H1 (cell line): Measurements from ENCODE around the gene CTAGE1. TPM values are rescaled to one million over a fixed set of nuclear protein-coding genes. Genes with fewer than 3 reads are reported as not detected.

ENCODE experiments used
- CTCF ChIA-PET: fragments of 300-600 bp; sonication (Branson Sonifier 250); formaldehyde crosslinking; loops from one replicate; lab custom pipeline; 2021; ENCODE audit not compliant: partially characterized antibody; lab: Charles Lee
- POLR2A ChIA-PET: fragments of 300-600 bp; sonication (Branson Sonifier 250); formaldehyde crosslinking; loops from one replicate; lab custom pipeline; 2021; ENCODE audit warnings: inconsistent platforms; ENCODE audit not compliant: partially characterized antibody; lab: Charles Lee
- DNase-seq, 2 experiments: peaks; one replicate each; pipeline versions ENCODE4 v3.0.0 to v3.0.0-alpha.2; 2010 to 2022; ENCODE audit warnings: low spot score in 2 of 2, low read depth in 1 of 2, mixed read lengths in 1 of 2
- FAIRE-seq: peaks from 2 replicates; lab custom pipeline; 2011; peaks lifted over from hg19 to GRCh38; lab: Jason Lieb, UNC
- H2AFZ ChIP-seq: 2 replicates; pipeline ENCODE4 v1.8.1; 2012; ENCODE audit warnings: low read length, inconsistent platforms
- H2AK5ac ChIP-seq: 2 replicates; pipeline ENCODE4 v1.6.1; 2013; ENCODE audit warnings: low read depth, low read length
- H2BK120ac ChIP-seq: replicated peaks from 2 replicates; pipeline ENCODE3; 2013; ENCODE audit warnings: low read depth, low read length, inconsistent platforms
- H2BK12ac ChIP-seq: 2 replicates; pipeline ENCODE4 v1.6.1; 2013; ENCODE audit warnings: low read depth, low read length
- H2BK15ac ChIP-seq: 2 replicates; pipeline ENCODE4 v1.6.1; 2013; ENCODE audit warnings: low read length
- H2BK20ac ChIP-seq: 2 replicates; pipeline ENCODE4 v1.6.1; 2013; ENCODE audit warnings: low read length
- H2BK5ac ChIP-seq: 2 replicates; pipeline ENCODE4 v1.6.1; 2013; ENCODE audit warnings: low read depth, low read length
- H3K14ac ChIP-seq: 2 replicates; pipeline ENCODE4 v1.6.1; 2013; ENCODE audit warnings: inconsistent platforms; ENCODE audit not compliant: insufficient read length
- H3K18ac ChIP-seq: 2 replicates; pipeline ENCODE4 v1.6.1; 2013; ENCODE audit warnings: low read length; ENCODE audit errors: extremely low read depth
- H3K23ac ChIP-seq: 2 replicates; pipeline ENCODE4 v1.6.1; 2013; ENCODE audit warnings: inconsistent platforms; ENCODE audit not compliant: insufficient read length
- H3K23me2 ChIP-seq: 2 replicates; pipeline ENCODE4 v1.6.1; 2013; ENCODE audit warnings: low read depth, low read length
- H3K27ac ChIP-seq: 2 replicates; pipeline ENCODE4 v1.6.1; 2011; ENCODE audit warnings: low read depth, low read length, inconsistent platforms
- H3K27me3 ChIP-seq, 4 experiments: replicated peaks in 1 of 4; 1 replicate in 1 of 4; 2 replicates in 3 of 4; pipeline versions ENCODE4 v1.6.1 to v1.8.1; 2011 to 2013; ENCODE audit warnings: low read length in 3 of 4, mild to moderate bottlenecking in 3 of 4, inconsistent platforms in 2 of 4, mixed read lengths in 2 of 4, moderate library complexity in 1 of 4; ENCODE audit not compliant: control insufficient read depth in 3 of 4, insufficient read depth in 3 of 4; ENCODE audit errors: extremely low read depth in 1 of 4
- H3K36me3 ChIP-seq, 4 experiments: 2 replicates each; pipeline versions ENCODE4 v1.6.1 to v1.8.1; 2011 to 2013; ENCODE audit warnings: mild to moderate bottlenecking in 4 of 4, low read length in 3 of 4, moderate library complexity in 2 of 4, control low read depth in 1 of 4, inconsistent platforms in 1 of 4; ENCODE audit not compliant: insufficient read depth in 4 of 4, control insufficient read depth in 2 of 4
- H3K4ac ChIP-seq: replicated peaks from 2 replicates; pipeline ENCODE3; 2013; ENCODE audit warnings: low read length, low read depth, mixed read lengths, inconsistent platforms; ENCODE audit not compliant: insufficient read length
- H3K4me1 ChIP-seq, 4 experiments: replicated peaks in 1 of 4; 1 replicate in 1 of 4; 2 replicates in 3 of 4; pipeline versions ENCODE4 v1.6.1 to v1.8.1; 2011 to 2013; ENCODE audit warnings: low read length in 3 of 4, inconsistent platforms in 2 of 4, mixed read lengths in 1 of 4; ENCODE audit not compliant: insufficient read depth in 4 of 4, control insufficient read depth in 3 of 4
- H3K4me2 ChIP-seq, 2 experiments: 2 replicates each; pipeline versions ENCODE4 v1.6.1 to v1.8.1; 2011 to 2013; ENCODE audit warnings: low read depth in 2 of 2, low read length in 2 of 2, control low read depth in 1 of 2, inconsistent platforms in 1 of 2, mild to moderate bottlenecking in 1 of 2; ENCODE audit not compliant: insufficient read depth in 1 of 2
- H3K4me3 ChIP-seq, 4 experiments: fragments of 200-600, 300-600 bp in 1 of 4; sonication (generic), shearing (Covaris generic), sonication (Bioruptor Twin) in 1 of 4; 2 replicates each; pipeline versions ENCODE4 v1.5.1 to v1.8.1; 2011 to 2016; ENCODE audit warnings: low read length in 4 of 4, low read depth in 3 of 4, control low read depth in 2 of 4, inconsistent platforms in 2 of 4, mild to moderate bottlenecking in 2 of 4, mixed read lengths in 1 of 4, moderate library complexity in 1 of 4; ENCODE audit not compliant: insufficient read depth in 2 of 4; ENCODE audit errors: extremely low read depth in 1 of 4
- H3K56ac ChIP-seq: replicated peaks from 2 replicates; pipeline ENCODE3; 2013; ENCODE audit warnings: low read depth, mild to moderate bottlenecking, mixed read lengths, low read length, inconsistent platforms; ENCODE audit not compliant: insufficient read length
- H3K79me1 ChIP-seq: 2 replicates; pipeline ENCODE4 v1.6.1; 2013; ENCODE audit warnings: low read depth, low read length, control low read depth
- H3K79me2 ChIP-seq, 2 experiments: 2 replicates each; pipeline versions ENCODE4 v1.6.1 to v1.8.1; 2012 to 2013; ENCODE audit warnings: low read length in 2 of 2, mild to moderate bottlenecking in 2 of 2, inconsistent platforms in 1 of 2; ENCODE audit not compliant: insufficient read depth in 2 of 2, control insufficient read depth in 1 of 2
- H3K9ac ChIP-seq, 4 experiments: replicated peaks in 1 of 4; 1 replicate in 1 of 4; 2 replicates in 3 of 4; pipeline versions ENCODE4 v1.6.1 to v1.8.1; 2011 to 2013; ENCODE audit warnings: low read depth in 3 of 4, low read length in 3 of 4, control low read depth in 2 of 4, mild to moderate bottlenecking in 2 of 4, moderate library complexity in 2 of 4, inconsistent platforms in 1 of 4; ENCODE audit errors: extremely low read depth in 1 of 4
- H3K9me3 ChIP-seq, 2 experiments: 2 replicates each; pipeline versions ENCODE4 v1.6.1 to v1.8.1; 2012 to 2013; ENCODE audit warnings: mild to moderate bottlenecking in 2 of 2, moderate library complexity in 2 of 2, control low read depth in 1 of 2, inconsistent platforms in 1 of 2, low read depth in 1 of 2, low read length in 1 of 2, mixed read lengths in 1 of 2; ENCODE audit not compliant: insufficient read depth in 2 of 2
- H4K20me1 ChIP-seq, 2 experiments: replicated peaks in 1 of 2; 2 replicates each; pipeline versions ENCODE3 to v1.8.1; 2011 to 2013; ENCODE audit warnings: inconsistent platforms in 2 of 2, low read length in 2 of 2, mild to moderate bottlenecking in 1 of 2; ENCODE audit not compliant: insufficient read depth in 2 of 2, control insufficient read depth in 1 of 2
- H4K5ac ChIP-seq: 2 replicates; pipeline ENCODE4 v1.6.1; 2013; ENCODE audit warnings: low read length, low read depth, mixed read lengths, inconsistent platforms; ENCODE audit not compliant: insufficient read length
- H4K8ac ChIP-seq: 2 replicates; pipeline ENCODE4 v1.8.0; 2013; ENCODE audit warnings: mild to moderate bottlenecking, moderate library complexity, low read length, inconsistent platforms; ENCODE audit not compliant: insufficient read depth; ENCODE audit errors: extremely low read depth
- H4K91ac ChIP-seq: replicated peaks from 2 replicates; pipeline ENCODE3; 2013; ENCODE audit warnings: low read length, mixed read lengths, inconsistent platforms; ENCODE audit not compliant: insufficient read length
- CBX5 ChIP-seq: fragments of 300-800, 300-1000 bp; sonication (generic); IDR thresholded peaks from 2 replicates; pipeline ENCODE4 v1.7.1; 2016; ENCODE audit warnings: antibody characterized with exemption, low read length, low read depth
- POU5F1 ChIP-seq: IDR thresholded peaks from 2 replicates; pipeline ENCODE4 v1.6.1; 2011; ENCODE audit warnings: low read depth, mild to moderate bottlenecking, low read length, moderate library complexity
- SP2 ChIP-seq: IDR thresholded peaks from 2 replicates; pipeline ENCODE4 v1.6.1; 2012; ENCODE audit warnings: mild to moderate bottlenecking, low read length, inconsistent platforms
- SUZ12 ChIP-seq: fragments of 200-600 bp; sonication (generic); IDR thresholded peaks from 2 replicates; pipeline ENCODE4 v1.6.1; 2012; ENCODE audit warnings: mild to moderate bottlenecking, inconsistent platforms, low read length, moderate library complexity, mixed read lengths
- WGBS, 2 experiments: shearing (Covaris generic) in 1 of 2; methylation state at CpG; one replicate each; pipeline versions ENCODE4 v1.1.6 to v1.1.7; 2013 to 2015; ENCODE audit warnings: low lambda C conversion rate in 2 of 2, mixed read lengths in 2 of 2, inconsistent platforms in 1 of 2, low coverage in 1 of 2, missing lambda C conversion rate in 1 of 2; ENCODE audit not compliant: insufficient replicate concordance in 2 of 2, insufficient coverage in 1 of 2, insufficient read length in 1 of 2; ENCODE audit errors: extremely low coverage in 1 of 2, missing lambda C conversion rate in 1 of 2; 5-methylcytosine and 5-hydroxymethylcytosine counted together
- polyA plus RNA-seq, 7 experiments: library from polyadenylated mRNA; depleted of rRNA in 3 of 7; stranded (reverse) in 5 of 7; unstranded in 2 of 7; fragments of >200 nt in 5 of 7; fragments of 200-250 nt in 2 of 7; gene quantifications; 1 replicate in 5 of 7; 2 replicates in 1 of 7; 4 replicates in 1 of 7; pipeline versions ENCODE4 v1.2.1 to v1.2.3, GENCODE V29; 2011 to 2013; ENCODE audit warnings: missing spikeins in 2 of 7, mixed read lengths in 2 of 7
- total RNA-seq: library from RNA; stranded (reverse); fragmentation: NEBNext Ultra II Directional; extraction: Animal tissue kit (Norgen Biotek cat#: 25700); gene quantifications from 2 replicates; pipeline ENCODE4 v1.2.1, GENCODE V29; 2021

Gene CTAGE1
- total and polyA plus RNA-seq, 2 of the 8 experiments (the other 6 are each of a cell fraction or from before 2014, with no cell fraction given): not detected

DNA sequence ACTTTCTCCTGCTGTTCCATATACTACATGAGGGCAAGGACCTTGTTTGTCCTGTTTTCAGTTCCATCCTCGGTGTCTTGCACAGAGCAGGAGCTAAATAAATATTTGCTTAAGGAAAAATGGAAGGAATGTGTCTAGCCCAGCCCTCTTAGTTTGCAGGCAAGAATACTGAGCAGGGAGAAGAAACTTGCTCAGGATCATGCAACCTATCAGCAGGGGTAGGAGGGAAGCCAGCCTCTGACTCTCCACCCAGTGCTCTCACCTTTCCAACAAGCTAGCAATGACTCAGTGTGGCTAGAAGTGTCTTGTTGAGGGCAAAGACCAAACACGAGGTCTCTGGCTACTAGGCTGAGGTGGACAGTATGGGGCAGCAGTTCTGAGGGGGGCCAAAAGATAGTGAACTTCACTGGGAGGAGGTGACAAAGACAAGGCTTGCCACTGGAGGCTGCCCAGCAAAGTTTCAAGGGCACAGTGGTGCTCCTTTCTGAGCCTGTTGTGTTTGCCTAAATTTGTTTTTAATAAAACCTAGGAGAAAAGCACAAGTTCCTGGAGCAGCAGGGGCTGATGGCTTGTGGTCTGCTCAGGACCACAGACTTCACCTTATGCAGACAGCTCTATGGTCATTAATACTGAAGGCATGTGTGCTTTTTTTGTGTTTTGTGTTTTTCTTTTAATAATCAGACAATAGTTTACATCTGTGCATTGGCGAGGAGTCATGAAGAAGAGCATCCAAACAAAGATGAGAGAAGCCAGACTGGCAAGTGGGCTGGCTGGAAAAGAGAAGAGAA, 49.1 kb upstream of the CTAGE1 start:
- no peak for DNase-seq
- peaks cover 0 to 8% (median 3%) of the 10 kb centered on the region in 4 experiments; a peak in 2 of 7 replicates for H3K4me1 ChIP-seq

More for the DNA sequence above, 49.1 kb upstream of the CTAGE1 start:
- H3K23me2 ChIP-seq: no peaks in the 10 kb centered on the region
- H3K18ac ChIP-seq: no peak overlapping the region
- H3K9me3 ChIP-seq: no peaks in the 10 kb centered on the region
- H3K56ac ChIP-seq: no peak overlapping the region
- no peak overlapping the region for H2BK5ac ChIP-seq
- H3K9ac ChIP-seq: no peak overlapping the region
- H3K79me1 ChIP-seq: no peaks in the 10 kb centered on the region
- CTCF ChIA-PET: interaction anchor here (0.7 to 1.2 kb wide), 4 partner anchors 15 to 96 kb away, joined by 3 to 4 read pairs (median 3); no protein-coding TSS in a partner anchor
- no peaks in the 10 kb centered on the region for H3K36me3 ChIP-seq
- no peak overlapping the region for H2AK5ac ChIP-seq
- WGBS, 2 experiments: 83% methylated on average over 3 of the region's 3 CpGs; no CpG with 5 or more reads in 1 of the 2 experiments
- H3K23ac ChIP-seq: no peak overlapping the region
- H4K91ac ChIP-seq: no peak overlapping the region
- H2BK15ac ChIP-seq: no peak overlapping the region
- no peaks in the 10 kb centered on the region; a peak in 1 of 7 replicates for H3K27me3 ChIP-seq
- H3K79me2 ChIP-seq: no peaks in the 10 kb centered on the region
- H3K27ac ChIP-seq: no peak overlapping the region
- no peak overlapping the region for H2BK12ac ChIP-seq
- H4K5ac ChIP-seq: no peak overlapping the region
- TF ChIP-seq CBX5: no peak
- no peak for TF ChIP-seq SP2
- no peak for TF ChIP-seq SUZ12
- TF ChIP-seq POU5F1: no peak
- H2BK120ac ChIP-seq: no peak overlapping the region
- H2AFZ ChIP-seq: no peak overlapping the region
- H3K4me2 ChIP-seq: no peak overlapping the region
- H3K4ac ChIP-seq: no peak overlapping the region
- H3K4me3 ChIP-seq: no peak overlapping the region
- H4K8ac ChIP-seq: no peak overlapping the region
- H2BK20ac ChIP-seq: no peak overlapping the region
- POLR2A ChIA-PET: no interaction called here
- no peak for FAIRE-seq
- no peak overlapping the region for H3K14ac ChIP-seq
- no peaks in the 10 kb centered on the region for H4K20me1 ChIP-seq
